Heart left ventricle (tissue), 13 donors: ENCODE data around the gene COMMD3.

Source experiments
- CTCF ChIP-seq, 12 donors: fragments of 200-600 bp; sonication (generic) in 4 of 12; IDR thresholded peaks; one replicate each; pipeline versions ENCODE4 v1.5.0 to v1.8.0; 2018 to 2022; ENCODE audit warnings: antibody characterized with exemption in 12 of 12, mild to moderate bottlenecking in 5 of 12
- POLR2A ChIP-seq, 2 donors: fragments of 450-650 bp; IDR thresholded peaks; one replicate each; pipeline ENCODE4 v1.6.1; 2017; ENCODE audit warnings: antibody characterized with exemption in 2 of 2, mild to moderate bottlenecking in 2 of 2, moderate library complexity in 2 of 2
- donor health status: ischemic (EF 13 %, LVEDD 7.1; RV severe dilation, severe dysfunction).
- donor health status: DM: no; HTN: yes; CAD: no.
- donor health status: DM: no; HTN: no; CAD: no.
- donor health status: ischemic (EF 25% LVEDD 6.9; RV normal size, moderate dysfunction).
- donor health status: ischemic (EF 25% LVEDD 5.7; RV mildly dilated, moderate dysfunction).
- donor health status: ischemic (EF 35%, LVEDD 5.7; RV mildly dilated, moderate dysfunction).
- donor health status: nonischemic (EF 11% LVEDD 7.7; RV severe dilation, severe dysfunction).
- donor health status: DM: yes; HTN: yes; CAD: no.
- donor health status: PGD.
- donor health status: ischemic (EF 29% LVEDD 5.4; RV normal size, mild dysfunction).
- donor health status: nonischemic (EF 23%, LVEDD 6.1; RV moderate dilation, normal function).

- no peak for TF ChIP-seq POLR2A (IDR thresholded peaks at IDR 0.05)
- no peak for TF ChIP-seq CTCF (IDR thresholded peaks at IDR 0.05)
These were observed 1.8 kb downstream of the COMMD3 start for GRCh38 chr10:22317771-22318565.
